Measurements from ENCODE around the gene PCDHGC5.

PCDHGC5 gene

GRCh38 chr5:141517312-141517711 lies 28.4 kb downstream of the PCDHGC5 start:
- Histone ChIP-seq H3K9ac (ENCODE audit: low read length) (no peak overlapping the region), H3K9me3 (replicated peaks; ENCODE audit: insufficient read depth, low read length) (no peaks in the 10 kb centered on the region), H2AFZ (ENCODE audit: low read length) (no peak overlapping the region), H4K20me1 (ENCODE audit: insufficient read depth, low read length) (no peaks in the 10 kb centered on the region), H3F3A (ENCODE audit: insufficient read depth, low read length) (peaks cover 25% of the 10 kb centered on the region), H3K36me3 (replicated peaks; ENCODE audit: insufficient read depth, low read length) (no peaks in the 10 kb centered on the region; the same call in none of the 2 replicates), H3K9me2 (replicated peaks; ENCODE audit: insufficient read depth, low read length) (no peaks in the 10 kb centered on the region), H3K4me3 (ENCODE audit: low read length) (no peak overlapping the region), H3K27me3 (replicated peaks; ENCODE audit: insufficient read depth, low read length) (no peaks in the 10 kb centered on the region), H3K79me2 (ENCODE audit: low read length) (no peaks in the 10 kb centered on the region), H3K27ac (ENCODE audit: low read length) (no peak overlapping the region), H3K4me2 (ENCODE audit: low read depth, low read length) (no peak overlapping the region), H3K4me1 (ENCODE audit: low read length) (peaks cover 35% of the 10 kb centered on the region)
- TF ChIP-seq CTCF (IDR thresholded peaks at IDR 0.05; ENCODE audit: low read length) (no peak), EZH2phosphoT487 (IDR thresholded peaks at IDR 0.05; ENCODE audit: low read length) (no peak), EZH2 (optimal IDR thresholded peaks at IDR 0.05; ENCODE audit: low read depth, low read length) (no peak)
- no peak for DNase-seq

- Histone ChIP-seq H3K4me3 (ENCODE audit: low read length) (no peak overlapping the region), H3F3A (ENCODE audit: insufficient read depth, low read length) (peaks cover 25% of the 10 kb centered on the region), H3K9ac (ENCODE audit: low read length) (no peak overlapping the region), H3K27me3 (replicated peaks; ENCODE audit: insufficient read depth, low read length) (no peaks in the 10 kb centered on the region), H3K79me2 (ENCODE audit: low read length) (no peaks in the 10 kb centered on the region), H3K27ac (ENCODE audit: low read length) (no peak overlapping the region), H3K4me1 (ENCODE audit: low read length) (peaks cover 43% of the 10 kb centered on the region), H3K9me2 (replicated peaks; ENCODE audit: insufficient read depth, low read length) (no peaks in the 10 kb centered on the region), H3K36me3 (replicated peaks; ENCODE audit: insufficient read depth, low read length) (no peaks in the 10 kb centered on the region; the same call in none of the 2 replicates), H4K20me1 (ENCODE audit: insufficient read depth, low read length) (no peaks in the 10 kb centered on the region), H3K4me2 (ENCODE audit: low read depth, low read length) (no peak overlapping the region), H2AFZ (ENCODE audit: low read length) (no peak overlapping the region), H3K9me3 (replicated peaks; ENCODE audit: insufficient read depth, low read length) (no peaks in the 10 kb centered on the region)
- no peak for TF ChIP-seq EZH2phosphoT487 (IDR thresholded peaks at IDR 0.05; ENCODE audit: low read length)
- TF ChIP-seq EZH2 (optimal IDR thresholded peaks at IDR 0.05; ENCODE audit: low read depth, low read length): no peak
- no peak for TF ChIP-seq CTCF (IDR thresholded peaks at IDR 0.05; ENCODE audit: low read length)
- no peak for DNase-seq
These were observed 29.2 kb downstream of the PCDHGC5 start for GRCh38 chr5:141517880-141518617.

GRCh38 chr5:141518618-141519015 lies 29.7 kb downstream of the PCDHGC5 start:
- H3K79me2 ChIP-seq (ENCODE audit: low read length): no peaks in the 10 kb centered on the region
- peaks cover 47% of the 10 kb centered on the region for H3K4me1 ChIP-seq (ENCODE audit: low read length)
- H3K4me2 ChIP-seq (ENCODE audit: low read depth, low read length): no peak overlapping the region
- peaks cover 21% of the 10 kb centered on the region for H3F3A ChIP-seq (ENCODE audit: insufficient read depth, low read length)
- H3K4me3 ChIP-seq (ENCODE audit: low read length): no peak overlapping the region
- no peaks in the 10 kb centered on the region for H4K20me1 ChIP-seq (ENCODE audit: insufficient read depth, low read length)
- DNase-seq: no peak
- TF ChIP-seq CTCF (IDR thresholded peaks at IDR 0.05; ENCODE audit: low read length) (no peak), EZH2phosphoT487 (IDR thresholded peaks at IDR 0.05; ENCODE audit: low read length) (no peak), EZH2 (optimal IDR thresholded peaks at IDR 0.05; ENCODE audit: low read depth, low read length) (no peak)
- no peaks in the 10 kb centered on the region for H3K27me3 ChIP-seq (replicated peaks; ENCODE audit: insufficient read depth, low read length)
- H3K9ac ChIP-seq (ENCODE audit: low read length): no peak overlapping the region
- H3K9me2 ChIP-seq (replicated peaks; ENCODE audit: insufficient read depth, low read length): no peaks in the 10 kb centered on the region
- no peak overlapping the region for H3K27ac ChIP-seq (ENCODE audit: low read length)
- H2AFZ ChIP-seq (ENCODE audit: low read length): no peak overlapping the region
- H3K9me3 ChIP-seq (replicated peaks; ENCODE audit: insufficient read depth, low read length): no peaks in the 10 kb centered on the region
- no peaks in the 10 kb centered on the region; the same call in none of the 2 replicates for H3K36me3 ChIP-seq (replicated peaks; ENCODE audit: insufficient read depth, low read length)

Measured in MM.1S (cell line).